B cell (primary cell): ENCODE results near the gene CAMK1.

Experiments used
- EZH2 ChIP-seq: IDR thresholded peaks from 2 replicates; pipeline ENCODE4 v1.6.1; 2012; ENCODE audit warnings: borderline replicate concordance, low read depth, mild to moderate bottlenecking, moderate library complexity, low read length; ENCODE audit not compliant: insufficient read depth, poor library complexity, severe bottlenecking
- TF ChIP-seq, protein P1 (sequence below): fragments of 200-600 bp; IDR thresholded peaks from one replicate; pipeline ENCODE4 v1.8.0; 2022; ENCODE audit warnings: antibody characterized with exemption, mild to moderate bottlenecking

DNA sequence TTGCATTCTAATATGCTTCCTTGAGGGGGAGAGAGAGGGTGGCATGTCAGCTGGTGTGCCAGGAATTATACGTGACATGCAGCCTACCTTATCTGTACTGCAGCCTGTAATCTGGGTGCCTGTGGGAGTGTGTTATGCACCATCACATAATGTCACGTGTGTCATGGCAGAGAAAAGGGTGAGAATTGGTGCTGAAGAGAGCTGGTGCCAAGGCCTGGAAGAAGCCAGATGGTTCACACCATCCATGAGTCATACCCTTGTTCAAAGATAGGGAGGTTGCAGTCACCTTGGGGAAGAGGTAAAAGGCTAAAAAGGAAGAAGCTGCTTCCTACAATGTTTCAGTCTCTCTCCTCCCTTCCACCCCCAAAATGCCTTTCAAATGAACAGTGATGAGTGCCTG lies 32.9 kb downstream of the CAMK1 start:
- TF ChIP-seq, protein P1, sequence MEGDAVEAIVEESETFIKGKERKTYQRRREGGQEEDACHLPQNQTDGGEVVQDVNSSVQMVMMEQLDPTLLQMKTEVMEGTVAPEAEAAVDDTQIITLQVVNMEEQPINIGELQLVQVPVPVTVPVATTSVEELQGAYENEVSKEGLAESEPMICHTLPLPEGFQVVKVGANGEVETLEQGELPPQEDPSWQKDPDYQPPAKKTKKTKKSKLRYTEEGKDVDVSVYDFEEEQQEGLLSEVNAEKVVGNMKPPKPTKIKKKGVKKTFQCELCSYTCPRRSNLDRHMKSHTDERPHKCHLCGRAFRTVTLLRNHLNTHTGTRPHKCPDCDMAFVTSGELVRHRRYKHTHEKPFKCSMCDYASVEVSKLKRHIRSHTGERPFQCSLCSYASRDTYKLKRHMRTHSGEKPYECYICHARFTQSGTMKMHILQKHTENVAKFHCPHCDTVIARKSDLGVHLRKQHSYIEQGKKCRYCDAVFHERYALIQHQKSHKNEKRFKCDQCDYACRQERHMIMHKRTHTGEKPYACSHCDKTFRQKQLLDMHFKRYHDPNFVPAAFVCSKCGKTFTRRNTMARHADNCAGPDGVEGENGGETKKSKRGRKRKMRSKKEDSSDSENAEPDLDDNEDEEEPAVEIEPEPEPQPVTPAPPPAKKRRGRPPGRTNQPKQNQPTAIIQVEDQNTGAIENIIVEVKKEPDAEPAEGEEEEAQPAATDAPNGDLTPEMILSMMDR, result no peak
- TF ChIP-seq EZH2, result no peak
